ENCODE data around the gene DGLUCY. TPM values are rescaled to one million over a fixed set of nuclear protein-coding genes. Genes with fewer than 3 reads are reported as not detected.

The DGLUCY gene
- total and polyA plus RNA-seq, 2 of the 8 experiments (the other 6 are each of a cell fraction or from before 2014, with no cell fraction given): 24.9 to 31.8 TPM

DNA sequence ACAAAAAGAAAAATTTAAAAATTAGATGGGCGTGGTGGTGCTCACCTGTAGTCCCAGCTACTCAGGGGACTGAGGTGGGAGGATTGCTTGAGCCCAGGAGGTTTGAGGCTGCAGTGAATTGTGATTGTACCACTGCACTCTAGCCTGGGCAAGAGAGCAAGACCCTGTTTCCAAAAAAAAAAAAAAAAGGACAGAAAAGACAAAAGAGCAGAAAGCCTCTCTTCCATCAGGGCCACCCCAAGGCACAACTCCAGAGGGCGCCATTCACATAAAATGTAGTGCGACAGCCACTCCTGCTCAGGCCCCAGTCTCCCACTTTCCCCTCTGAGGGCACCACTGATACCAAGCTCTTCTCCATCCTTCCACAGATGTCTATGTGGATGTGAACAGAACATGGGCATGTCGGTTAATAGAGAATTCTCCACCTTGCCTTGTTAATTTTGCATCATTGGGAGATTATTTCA lies 41.8 kb downstream of the DGLUCY start:
- no peak overlapping the region for H2AFZ ChIP-seq (ENCODE audit: low read length)
- H3K36me3 ChIP-seq (ENCODE audit: control insufficient read depth in 2 of 4, insufficient read depth in 4 of 4, low read length in 3 of 4): peaks cover 2 to 25% (median 4%) of the 10 kb centered on the region in 4 experiments; a peak in 6 of 8 replicates
- H3K27ac ChIP-seq (ENCODE audit: low read depth, low read length): no peak overlapping the region
- H2BK20ac ChIP-seq (ENCODE audit: low read length): no peak overlapping the region
- H3K4me3 ChIP-seq (ENCODE audit: extremely low read depth in 1 of 4, insufficient read depth in 2 of 4, low read depth in 3 of 4, low read length in 4 of 4): no peak overlapping the region
- no peak overlapping the region for H4K91ac ChIP-seq (replicated peaks; ENCODE audit: insufficient read length, low read length)
- H3K23ac ChIP-seq (ENCODE audit: insufficient read length): no peak overlapping the region
- no peak overlapping the region for H2BK120ac ChIP-seq (replicated peaks; ENCODE audit: low read depth, low read length)
- H3K4me1 ChIP-seq (replicated peaks in 1 of 4; ENCODE audit: control insufficient read depth in 3 of 4, insufficient read depth in 4 of 4, low read length in 3 of 4): no peaks in the 10 kb centered on the region
- H3K4me2 ChIP-seq (ENCODE audit: insufficient read depth in 1 of 2, low read depth in 2 of 2, low read length in 2 of 2): no peak overlapping the region
- ChIA-PET CTCF (ENCODE audit: partially characterized antibody) (interaction anchor here (0.9 to 1.5 kb wide), 3 partner anchors 11 to 360 kb away, joined by 3 read pairs; no protein-coding TSS in a partner anchor), POLR2A (ENCODE audit: partially characterized antibody) (interaction anchor here (0.6 kb wide), 1 partner anchor 26 kb away, joined by 4 read pairs; no protein-coding TSS in a partner anchor)
- no peak for TF ChIP-seq TAF7 (optimal IDR thresholded peaks at IDR 0.05; ENCODE audit: borderline replicate concordance, low read depth, low read length)
- TF ChIP-seq, protein P1, sequence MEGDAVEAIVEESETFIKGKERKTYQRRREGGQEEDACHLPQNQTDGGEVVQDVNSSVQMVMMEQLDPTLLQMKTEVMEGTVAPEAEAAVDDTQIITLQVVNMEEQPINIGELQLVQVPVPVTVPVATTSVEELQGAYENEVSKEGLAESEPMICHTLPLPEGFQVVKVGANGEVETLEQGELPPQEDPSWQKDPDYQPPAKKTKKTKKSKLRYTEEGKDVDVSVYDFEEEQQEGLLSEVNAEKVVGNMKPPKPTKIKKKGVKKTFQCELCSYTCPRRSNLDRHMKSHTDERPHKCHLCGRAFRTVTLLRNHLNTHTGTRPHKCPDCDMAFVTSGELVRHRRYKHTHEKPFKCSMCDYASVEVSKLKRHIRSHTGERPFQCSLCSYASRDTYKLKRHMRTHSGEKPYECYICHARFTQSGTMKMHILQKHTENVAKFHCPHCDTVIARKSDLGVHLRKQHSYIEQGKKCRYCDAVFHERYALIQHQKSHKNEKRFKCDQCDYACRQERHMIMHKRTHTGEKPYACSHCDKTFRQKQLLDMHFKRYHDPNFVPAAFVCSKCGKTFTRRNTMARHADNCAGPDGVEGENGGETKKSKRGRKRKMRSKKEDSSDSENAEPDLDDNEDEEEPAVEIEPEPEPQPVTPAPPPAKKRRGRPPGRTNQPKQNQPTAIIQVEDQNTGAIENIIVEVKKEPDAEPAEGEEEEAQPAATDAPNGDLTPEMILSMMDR (IDR thresholded peaks at IDR 0.05; ENCODE audit: control extremely low read depth in 1 of 3, insufficient read depth in 1 of 3, low read depth in 1 of 3, low read length in 3 of 3): peak in 2 of 3 experiments; percentile 1 to 24; a peak in 2 of 4 replicates
- FAIRE-seq (no peak), DNase-seq (ENCODE audit: low read depth in 1 of 2, low spot score in 2 of 2) (no peak)
- no peaks in the 10 kb centered on the region for H3K9me3 ChIP-seq (ENCODE audit: insufficient read depth in 2 of 2, low read depth in 1 of 2, low read length in 1 of 2)
- no peak overlapping the region for H2BK5ac ChIP-seq (ENCODE audit: low read depth, low read length)
- no peak overlapping the region for H3K56ac ChIP-seq (replicated peaks; ENCODE audit: insufficient read length, low read depth, low read length)
- H3K14ac ChIP-seq (ENCODE audit: insufficient read length): no peak overlapping the region
- no peak overlapping the region; a peak in 1 of 7 replicates for H3K9ac ChIP-seq (replicated peaks in 1 of 4; ENCODE audit: extremely low read depth in 1 of 4, low read depth in 3 of 4, low read length in 3 of 4)
- no peaks in the 10 kb centered on the region for H3K79me1 ChIP-seq (ENCODE audit: low read depth, low read length)
- H4K20me1 ChIP-seq (replicated peaks in 1 of 2; ENCODE audit: control insufficient read depth in 1 of 2, insufficient read depth in 2 of 2, low read length in 2 of 2): no peaks in the 10 kb centered on the region
- WGBS, 2 experiments (ENCODE audit: extremely low coverage in 1 of 2, insufficient coverage in 1 of 2, insufficient read length in 1 of 2, insufficient replicate concordance in 2 of 2, low coverage in 1 of 2, low lambda C conversion rate in 2 of 2, missing lambda C conversion rate in 1 of 2): 89% methylated on average over 4 of the region's 4 CpGs; no CpG with 5 or more reads in 1 of the 2 experiments
- H3K27me3 ChIP-seq (replicated peaks in 1 of 4; ENCODE audit: control insufficient read depth in 3 of 4, extremely low read depth in 1 of 4, insufficient read depth in 3 of 4, low read length in 3 of 4): no peaks in the 10 kb centered on the region
- H4K8ac ChIP-seq (ENCODE audit: extremely low read depth, insufficient read depth, low read length): no peak overlapping the region
- H2BK12ac ChIP-seq (ENCODE audit: low read depth, low read length): no peak overlapping the region
- H3K18ac ChIP-seq (ENCODE audit: extremely low read depth, low read length): no peak overlapping the region
- no peak overlapping the region for H4K5ac ChIP-seq (ENCODE audit: insufficient read length, low read depth, low read length)
- H3K4ac ChIP-seq (replicated peaks; ENCODE audit: insufficient read length, low read depth, low read length): no peak overlapping the region
- no peak overlapping the region for H2BK15ac ChIP-seq (ENCODE audit: low read length)
- H2AK5ac ChIP-seq (ENCODE audit: low read depth, low read length): no peak overlapping the region
- H3K23me2 ChIP-seq (ENCODE audit: low read depth, low read length): peaks cover 4% of the 10 kb centered on the region; the same call in 1 of the 2 replicates
- H3K79me2 ChIP-seq (ENCODE audit: control insufficient read depth in 1 of 2, insufficient read depth in 2 of 2, low read length in 2 of 2): no peaks in the 10 kb centered on the region
